GM08714 (cell line): ENCODE data around the gene HHEX.

Source experiments
- H3K4me3 ChIP-seq: fragments of 200-500 bp; sonication (Bioruptor generic); 2 replicates; pipeline ENCODE4 v1.5.1; 2014; ENCODE audit warnings: mild to moderate bottlenecking, low read length, inconsistent platforms
- ZNF274 ChIP-seq: IDR thresholded peaks from 2 replicates; pipeline ENCODE4 v1.6.1; 2012; ENCODE audit warnings: mild to moderate bottlenecking, low read depth, low read length

HHEX gene

GRCh38 chr10:92699518-92700381 lies 10.0 kb downstream of the HHEX start:
- no peak for TF ChIP-seq ZNF274
- H3K4me3 ChIP-seq, result peak overlapping the region; percentile 1

GRCh38 chr10:92702301-92702916 lies 12.7 kb downstream of the HHEX start:
- peak overlapping the region; percentile 46; the same call in 1 of the 2 replicates for H3K4me3 ChIP-seq
- no peak for TF ChIP-seq ZNF274

- no peak for TF ChIP-seq ZNF274
- no peak overlapping the region for H3K4me3 ChIP-seq
Measured at GRCh38 chr10:92712016-92712889, 22.5 kb downstream of the HHEX start.

GRCh38 chr10:92714152-92714845 lies 24.5 kb downstream of the HHEX start:
- H3K4me3 ChIP-seq, result no peak overlapping the region

GRCh38 chr10:92714872-92715271 lies 25.1 kb downstream of the HHEX start:
- H3K4me3 ChIP-seq, result no peak overlapping the region
- TF ChIP-seq ZNF274, result no peak

More at GRCh38 chr10:92714152-92714845, 24.5 kb downstream of the HHEX start:
- TF ChIP-seq ZNF274, result no peak

GRCh38 chr10:92719991-92720830 lies 30.5 kb downstream of the HHEX start:
- H3K4me3 ChIP-seq, result no peak overlapping the region

GRCh38 chr10:92720831-92721165 lies 31.0 kb downstream of the HHEX start:
- H3K4me3 ChIP-seq, result no peak overlapping the region
- TF ChIP-seq ZNF274, result no peak

More at GRCh38 chr10:92719991-92720830, 30.5 kb downstream of the HHEX start:
- TF ChIP-seq ZNF274, result no peak

- H3K4me3 ChIP-seq, result no peak overlapping the region
- no peak for TF ChIP-seq ZNF274
Measured at GRCh38 chr10:92722349-92722748, 32.6 kb downstream of the HHEX start.

GRCh38 chr10:92727141-92727540 lies 37.4 kb downstream of the HHEX start:
- TF ChIP-seq ZNF274, result no peak
- no peak overlapping the region for H3K4me3 ChIP-seq

GRCh38 chr10:92727550-92727949 lies 37.8 kb downstream of the HHEX start:
- no peak for TF ChIP-seq ZNF274
- H3K4me3 ChIP-seq, result no peak overlapping the region

GRCh38 chr10:92729886-92730285 lies 40.1 kb downstream of the HHEX start:
- no peak overlapping the region; the same call in 1 of the 2 replicates for H3K4me3 ChIP-seq
- no peak for TF ChIP-seq ZNF274

GRCh38 chr10:92732958-92733357 lies 43.2 kb downstream of the HHEX start:
- H3K4me3 ChIP-seq, result no peak overlapping the region
- no peak for TF ChIP-seq ZNF274

GRCh38 chr10:92734301-92734700 lies 44.5 kb downstream of the HHEX start:
- TF ChIP-seq ZNF274, result no peak
- H3K4me3 ChIP-seq, result no peak overlapping the region

GRCh38 chr10:92735938-92736337 lies 46.2 kb downstream of the HHEX start:
- no peak overlapping the region for H3K4me3 ChIP-seq
- no peak for TF ChIP-seq ZNF274
